Hematopoietic multipotent progenitor cell (in vitro differentiated cells): ENCODE results near the gene GPX4. TPM values are rescaled to one million over a fixed set of nuclear protein-coding genes. Genes with fewer than 3 reads are reported as not detected.

Experiments used
- DNase-seq, 3 donors: peaks; one replicate each; pipeline ENCODE4 v3.0.0-alpha.2; 2011 to 2015; ENCODE audit warnings: low read depth in 2 of 3, low spot score in 2 of 3
- total RNA-seq: library from RNA; depleted of rRNA; stranded (reverse); fragments of >200 nt; gene quantifications from one replicate; pipeline ENCODE4 v1.2.3, GENCODE V29; 2012

Gene GPX4
- total RNA-seq, 1 donor, result 316 TPM

DNA sequence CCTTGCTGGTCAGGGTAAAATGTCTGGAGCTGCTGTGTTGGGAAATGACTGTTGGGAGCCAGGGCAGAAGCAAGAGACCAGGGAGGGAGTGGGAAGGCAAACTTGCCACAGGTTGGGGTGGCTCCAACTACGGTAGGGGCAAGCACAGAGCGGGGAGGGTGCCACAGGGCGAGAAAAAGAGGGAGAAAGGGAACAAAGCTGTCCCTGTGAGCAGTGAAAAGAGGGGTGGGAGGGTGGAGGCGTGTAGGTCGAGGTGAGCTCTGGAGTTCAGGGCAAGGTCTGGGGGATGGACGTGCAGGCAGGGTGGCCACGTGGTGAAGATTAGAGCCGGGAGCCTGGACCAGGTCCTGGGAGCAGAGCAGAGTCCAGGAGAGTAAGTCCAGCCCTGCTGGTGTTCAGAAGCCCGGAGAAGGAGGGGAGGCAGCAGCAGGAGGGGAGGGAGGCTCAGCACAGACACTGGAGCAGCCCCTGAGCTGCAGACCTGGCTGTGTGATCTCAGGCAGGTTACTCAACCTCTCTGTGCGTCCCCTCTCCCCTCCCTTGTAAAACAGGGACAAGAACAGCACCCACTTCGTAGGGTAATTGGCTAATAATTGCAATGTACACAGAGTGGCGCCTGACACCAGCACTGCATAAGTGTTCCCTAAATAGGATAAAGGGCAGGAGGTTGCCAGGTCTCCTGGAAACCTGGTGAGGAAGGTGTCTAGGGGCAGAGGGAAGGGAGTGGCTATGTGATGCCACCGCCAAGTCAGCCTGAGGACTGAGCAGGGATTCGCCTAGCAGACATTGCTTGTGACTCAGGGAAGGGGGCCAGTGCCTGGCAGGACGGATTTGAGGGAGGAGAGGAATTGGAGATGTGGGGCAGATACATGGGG lies 5.4 kb upstream of the GPX4 start:
- DNase-seq, result no peak

GRCh38 chr19:1101337-1101698 lies 2.5 kb upstream of the GPX4 start:
- peak in 2 of 3 donors; percentile 60 to 79 for DNase-seq

GRCh38 chr19:1102407-1103131 lies 1.2 kb upstream of the GPX4 start:
- no peak for DNase-seq

- no peak for DNase-seq
Measured at GRCh38 chr19:1103132-1103707, 574 bp upstream of the GPX4 start.

DNA sequence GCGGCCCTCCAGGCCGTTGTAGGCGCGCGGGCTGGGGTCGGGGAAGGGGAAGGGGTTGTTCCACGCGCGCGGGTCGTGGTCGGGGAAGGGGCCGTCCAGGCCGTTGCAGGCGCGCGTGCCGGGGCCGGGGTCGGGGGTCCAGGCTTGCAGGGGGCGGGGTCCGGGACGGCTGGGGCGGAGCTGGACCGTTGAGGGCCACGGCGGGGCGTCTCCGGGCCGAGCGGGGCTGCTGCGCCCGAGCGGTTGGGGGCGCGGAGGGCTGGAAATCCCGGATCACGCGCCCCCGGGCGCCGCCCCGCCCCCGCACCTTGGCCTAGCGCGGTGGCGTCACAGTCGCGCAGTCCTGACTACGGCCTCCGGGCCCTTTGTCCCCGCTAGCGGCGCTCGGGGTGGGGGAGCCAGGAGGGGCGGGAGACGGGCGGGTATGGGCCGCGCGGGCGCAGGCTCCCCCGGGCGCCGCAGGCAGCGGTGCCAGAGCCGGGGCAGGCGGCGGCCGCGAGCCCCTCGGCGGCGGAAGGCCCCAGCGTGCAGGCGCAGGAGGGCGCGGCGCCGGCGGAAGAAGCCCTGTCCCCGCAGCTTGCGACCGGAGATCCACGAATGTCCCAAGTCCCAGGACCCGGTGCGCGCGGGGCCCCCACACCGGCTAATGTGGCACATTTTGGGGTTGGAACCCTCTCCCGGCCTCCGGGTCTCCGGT lies 665 bp downstream of the GPX4 start:
- DNase-seq, result peak in 2 of 3 donors; percentile 81 to 87

DNA sequence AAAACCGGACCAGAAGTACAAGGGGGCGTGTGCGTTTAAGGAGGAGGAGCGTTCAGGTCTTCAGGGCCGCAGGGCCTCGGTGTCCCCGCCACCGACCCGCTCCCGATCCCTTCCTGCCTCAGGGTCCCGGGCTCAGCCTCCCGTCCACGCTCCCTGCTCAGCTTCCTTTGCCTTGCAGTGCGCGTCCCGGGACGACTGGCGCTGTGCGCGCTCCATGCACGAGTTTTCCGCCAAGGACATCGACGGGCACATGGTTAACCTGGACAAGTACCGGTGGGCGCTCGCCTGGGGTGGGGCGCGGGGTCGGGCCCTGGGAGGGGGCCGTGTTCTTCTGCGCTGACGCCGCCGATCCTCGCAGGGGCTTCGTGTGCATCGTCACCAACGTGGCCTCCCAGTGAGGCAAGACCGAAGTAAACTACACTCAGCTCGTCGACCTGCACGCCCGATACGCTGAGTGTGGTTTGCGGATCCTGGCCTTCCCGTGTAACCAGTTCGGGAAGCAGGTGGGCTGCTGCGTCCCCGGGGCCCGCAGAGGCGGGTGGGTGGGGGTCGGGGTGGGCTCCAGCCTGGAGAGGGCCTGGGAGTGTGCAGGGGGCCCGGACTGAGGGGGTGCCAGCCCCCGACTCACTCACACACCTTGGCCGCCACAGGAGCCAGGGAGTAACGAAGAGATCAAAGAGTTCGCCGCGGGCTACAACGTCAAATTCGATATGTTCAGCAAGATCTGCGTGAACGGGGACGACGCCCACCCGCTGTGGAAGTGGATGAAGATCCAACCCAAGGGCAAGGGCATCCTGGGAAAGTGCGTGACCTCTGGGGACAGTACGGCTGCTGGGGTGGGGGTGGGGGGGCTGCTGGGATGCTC lies 1.4 kb downstream of the GPX4 start:
- no peak for DNase-seq

DNA sequence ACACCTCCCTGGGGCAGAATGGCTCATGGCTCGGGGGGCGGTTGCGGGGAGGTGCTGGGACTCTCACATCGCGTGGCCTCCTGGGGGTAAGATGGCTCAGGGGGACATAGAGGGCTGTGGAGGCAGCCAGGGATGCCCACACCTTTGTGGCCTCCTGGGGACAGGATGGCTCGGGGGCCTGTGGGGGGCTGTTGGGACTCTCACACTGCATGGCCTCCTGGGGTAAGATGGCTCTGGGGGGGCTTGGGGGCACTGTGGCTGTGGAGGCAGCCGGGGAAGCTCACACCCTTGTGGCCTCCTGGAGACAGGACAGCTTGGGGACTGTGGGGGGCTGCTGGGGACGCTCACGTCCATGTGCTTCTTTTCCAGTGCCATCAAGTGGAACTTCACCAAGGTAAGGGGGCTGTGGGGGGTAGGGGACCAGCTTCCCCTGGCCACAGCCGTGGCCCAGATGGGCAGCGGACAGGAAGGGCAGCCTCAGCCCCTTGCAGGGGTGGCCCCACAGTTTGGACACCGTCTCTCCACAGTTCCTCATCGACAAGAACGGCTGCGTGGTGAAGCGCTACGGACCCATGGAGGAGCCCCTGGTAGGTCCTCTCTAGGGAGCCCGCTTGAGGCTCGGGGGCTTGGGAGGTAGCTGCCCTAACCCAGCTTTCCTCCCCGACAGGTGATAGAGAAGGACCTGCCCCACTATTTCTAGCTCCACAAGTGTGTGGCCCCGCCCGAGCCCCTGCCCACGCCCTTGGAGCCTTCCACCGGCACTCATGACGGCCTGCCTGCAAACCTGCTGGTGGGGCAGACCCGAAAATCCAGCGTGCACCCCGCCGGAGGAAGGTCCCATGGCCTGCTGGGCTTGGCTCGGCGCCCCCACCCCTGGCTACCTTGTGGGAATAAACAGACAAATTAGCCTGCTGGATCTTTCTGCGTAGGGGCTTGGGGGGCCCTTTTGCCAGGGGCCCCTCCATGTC lies 2.4 kb downstream of the GPX4 start:
- no peak for DNase-seq

- DNase-seq, result no peak
Measured at GRCh38 chr19:1106841-1107660, 3.3 kb downstream of the GPX4 start.

- no peak for DNase-seq
Measured at GRCh38 chr19:1107661-1108261, 4.0 kb downstream of the GPX4 start.

- DNase-seq, result no peak
Measured at GRCh38 chr19:1108291-1109031, 4.7 kb downstream of the GPX4 start.

GRCh38 chr19:1109032-1109551 lies 5.3 kb downstream of the GPX4 start:
- no peak for DNase-seq

- no peak for DNase-seq
Measured at GRCh38 chr19:1109697-1110671, 6.2 kb downstream of the GPX4 start.

- DNase-seq, result no peak
Measured at GRCh38 chr19:1110809-1111640, 7.2 kb downstream of the GPX4 start.

GRCh38 chr19:1111641-1112267 lies 8.0 kb downstream of the GPX4 start:
- no peak for DNase-seq
